ENCODE results near the gene PDE9A. TPM values are rescaled to one million over a fixed set of nuclear protein-coding genes. Genes with fewer than 3 reads are reported as not detected.
"Not testable (repeated sequence)": the region's sequence is repeated elsewhere in the genome, so short reads cannot be mapped to it uniquely, and the experiment has no call there.

PDE9A gene
- total and polyA plus RNA-seq, 2 of the 4 experiments (the other 2 are of a cell fraction) = 0.89 to 0.90 TPM

DNA sequence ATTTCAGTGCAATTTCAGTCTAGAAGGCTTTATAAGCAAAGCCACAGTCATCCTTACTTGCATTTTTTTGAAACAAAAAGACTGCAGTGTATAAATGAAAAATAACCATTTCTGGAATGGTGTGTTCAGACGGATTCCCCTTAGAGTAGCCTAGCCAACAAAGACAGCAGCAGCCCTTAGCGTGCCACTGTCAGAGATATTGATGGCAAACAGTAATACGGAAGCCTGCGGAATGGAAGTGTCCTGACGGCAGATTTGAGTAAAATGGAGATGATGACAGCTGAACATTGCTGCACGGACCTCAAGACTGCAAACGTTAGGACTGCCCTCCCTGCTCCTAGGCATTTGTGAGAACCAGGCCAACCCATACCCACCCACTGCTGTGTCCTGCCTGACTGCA lies 54.7 kb downstream of the PDE9A start:
- H3K23ac ChIP-seq (ENCODE audit: low read depth, low read length) = no peak overlapping the region
- no peak overlapping the region for H2BK15ac ChIP-seq (ENCODE audit: low read depth, low read length)
- H3K79me1 ChIP-seq (ENCODE audit: low read depth in 1 of 2, low read length in 2 of 2) = no peaks in the 10 kb centered on the region
- in situ Hi-C loops (cut with MboI; ENCODE audit: low sequenced_read_pairs) = no loop called here
- ATAC-seq (ENCODE audit: low read depth) (no peak), DNase-seq (no peak)
- intact Hi-C loops (cut with micrococcal nuclease) = no loop called here
- H3K9ac ChIP-seq (ENCODE audit: low read depth, low read length) = no peak overlapping the region
- H3K27ac ChIP-seq (ENCODE audit: insufficient read depth, low read length) = no peak overlapping the region
- no peaks in the 10 kb centered on the region for H4K20me1 ChIP-seq (ENCODE audit: insufficient read depth, low read length)
- no peak overlapping the region for H4K91ac ChIP-seq (ENCODE audit: insufficient read depth, low read depth, low read length)
- no peak overlapping the region for H3K14ac ChIP-seq (replicated peaks; ENCODE audit: low read depth, low read length)
- H4K5ac ChIP-seq (ENCODE audit: low read depth, low read length) = no peak overlapping the region
- ChIA-PET CTCF (no interaction called here), POLR2A (ENCODE audit: unreplicated experiment) (no interaction called here)
- WGBS, 2 experiments (ENCODE audit: extremely low coverage in 2 of 2, insufficient read length in 1 of 2) = 49% methylated on average over 5 of the region's 7 CpGs; no CpG with 5 or more reads in 1 of the 2 experiments
- H2BK20ac ChIP-seq (ENCODE audit: low read depth, low read length) = no peak overlapping the region
- no peaks in the 10 kb centered on the region for H3K4me1 ChIP-seq (ENCODE audit: control insufficient read depth, insufficient read depth, low read length)
- H2AK9ac ChIP-seq (replicated peaks; ENCODE audit: low read depth, low read length, poor library complexity) = no peak overlapping the region
- H3K18ac ChIP-seq (ENCODE audit: low read depth, low read length) = no peak overlapping the region
- TF ChIP-seq MAZ (IDR thresholded peaks at IDR 0.05; ENCODE audit: borderline replicate concordance, low read depth, low read length) = no peak
- TF ChIP-seq POLR2A (IDR thresholded peaks at IDR 0.05; ENCODE audit: low read depth, low read length) = no peak
- TF ChIP-seq MAFK (IDR thresholded peaks at IDR 0.05; ENCODE audit: low read depth, low read length) = no peak
- TF ChIP-seq, protein P1, sequence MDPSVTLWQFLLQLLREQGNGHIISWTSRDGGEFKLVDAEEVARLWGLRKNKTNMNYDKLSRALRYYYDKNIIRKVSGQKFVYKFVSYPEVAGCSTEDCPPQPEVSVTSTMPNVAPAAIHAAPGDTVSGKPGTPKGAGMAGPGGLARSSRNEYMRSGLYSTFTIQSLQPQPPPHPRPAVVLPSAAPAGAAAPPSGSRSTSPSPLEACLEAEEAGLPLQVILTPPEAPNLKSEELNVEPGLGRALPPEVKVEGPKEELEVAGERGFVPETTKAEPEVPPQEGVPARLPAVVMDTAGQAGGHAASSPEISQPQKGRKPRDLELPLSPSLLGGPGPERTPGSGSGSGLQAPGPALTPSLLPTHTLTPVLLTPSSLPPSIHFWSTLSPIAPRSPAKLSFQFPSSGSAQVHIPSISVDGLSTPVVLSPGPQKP (IDR thresholded peaks at IDR 0.05; ENCODE audit: borderline replicate concordance, low read depth, low read length) = no peak
- no peak for TF ChIP-seq NFE2L2 (IDR thresholded peaks at IDR 0.05; ENCODE audit: low read depth, low read length)
- no peak for TF ChIP-seq SMC3 (IDR thresholded peaks at IDR 0.05; ENCODE audit: low read depth, low read length)
- no peak for TF ChIP-seq BHLHE40 (IDR thresholded peaks at IDR 0.05; ENCODE audit: low read depth, low read length)
- TF ChIP-seq MXI1 (IDR thresholded peaks at IDR 0.05; ENCODE audit: borderline replicate concordance, low read depth, low read length) = no peak
- TF ChIP-seq RAD21 (IDR thresholded peaks at IDR 0.05; ENCODE audit: low read length) = no peak
- no peak for TF ChIP-seq FOS (IDR thresholded peaks at IDR 0.05; ENCODE audit: low read depth, low read length)
- no peak overlapping the region for H3K4me3 ChIP-seq (ENCODE audit: insufficient read depth, low read depth, low read length)
- H3K4me2 ChIP-seq (ENCODE audit: low read depth, low read length) = no peak overlapping the region
- no peak overlapping the region for H4K8ac ChIP-seq (ENCODE audit: low read depth in 2 of 2, low read length in 2 of 2)
- H3K56ac ChIP-seq (ENCODE audit: extremely low read depth, insufficient read depth, low read length) = no peak overlapping the region
- no peak overlapping the region for H2BK120ac ChIP-seq (ENCODE audit: low read depth, low read length)
- H2BK5ac ChIP-seq (ENCODE audit: low read depth, low read length, poor library complexity, severe bottlenecking) = no peak overlapping the region
- no peaks in the 10 kb centered on the region for H3K36me3 ChIP-seq (ENCODE audit: control insufficient read depth, insufficient read depth, low read length)
- no TSS peak for BruUV-seq (replicated peaks)
- no peaks in the 10 kb centered on the region for H3K27me3 ChIP-seq (ENCODE audit: control insufficient read depth, insufficient read depth, low read length)
- H3K4ac ChIP-seq (ENCODE audit: low read depth, low read length) = no peak overlapping the region
- no peaks in the 10 kb centered on the region for H3K9me3 ChIP-seq (ENCODE audit: control insufficient read depth, insufficient read depth, low read length)
- peak overlapping the region; percentile 32 for H2AFZ ChIP-seq (replicated peaks; ENCODE audit: low read length, poor library complexity)
- dilution Hi-C loops (cut with HindIII; ENCODE audit: low sequenced_read_pairs, unreplicated experiment) = no loop called here
- no peak overlapping the region for H2AK5ac ChIP-seq (ENCODE audit: low read depth, low read length)
- H3K9me1 ChIP-seq (ENCODE audit: insufficient read depth, low read length) = no peaks in the 10 kb centered on the region

DNA sequence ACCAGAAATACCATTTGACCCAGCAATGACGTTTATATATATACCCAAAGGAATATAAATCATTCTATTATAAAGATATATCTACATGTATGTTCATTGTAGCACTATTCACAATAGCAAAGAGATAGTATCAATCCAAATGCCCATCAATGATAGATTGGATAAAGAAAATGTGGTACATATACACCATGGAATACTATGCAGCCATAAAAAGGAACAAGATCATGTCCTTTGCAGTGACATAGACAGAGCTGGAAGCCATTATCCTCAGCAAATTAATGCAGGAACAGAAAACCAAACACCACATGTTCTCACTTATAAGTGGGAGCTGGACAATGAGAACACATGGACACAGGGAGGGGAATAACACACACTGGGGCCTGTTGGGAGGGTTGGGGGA lies 55.5 kb downstream of the PDE9A start:
- H2BK120ac ChIP-seq (ENCODE audit: low read depth, low read length); in situ Hi-C loops (cut with MboI; ENCODE audit: low sequenced_read_pairs); H3K9me3 ChIP-seq (ENCODE audit: control insufficient read depth, insufficient read depth, low read length); H3K27me3 ChIP-seq (ENCODE audit: control insufficient read depth, insufficient read depth, low read length); H3K4me2 ChIP-seq (ENCODE audit: low read depth, low read length); H3K79me1 ChIP-seq (ENCODE audit: low read depth in 1 of 2, low read length in 2 of 2); CTCF ChIA-PET; H2BK15ac ChIP-seq (ENCODE audit: low read depth, low read length); H3K9ac ChIP-seq (ENCODE audit: low read depth, low read length); DNase-seq; POLR2A ChIA-PET (ENCODE audit: unreplicated experiment); H3K4me3 ChIP-seq (ENCODE audit: insufficient read depth, low read depth, low read length); ATAC-seq (ENCODE audit: low read depth); H2BK5ac ChIP-seq (ENCODE audit: low read depth, low read length, poor library complexity, severe bottlenecking); H2AK9ac ChIP-seq (replicated peaks; ENCODE audit: low read depth, low read length, poor library complexity); H3K23ac ChIP-seq (ENCODE audit: low read depth, low read length); H2AFZ ChIP-seq (replicated peaks; ENCODE audit: low read length, poor library complexity); H3K27ac ChIP-seq (ENCODE audit: insufficient read depth, low read length); intact Hi-C loops (cut with micrococcal nuclease); H3K14ac ChIP-seq (replicated peaks; ENCODE audit: low read depth, low read length); H4K5ac ChIP-seq (ENCODE audit: low read depth, low read length); H4K8ac ChIP-seq (ENCODE audit: low read depth in 2 of 2, low read length in 2 of 2); H3K36me3 ChIP-seq (ENCODE audit: control insufficient read depth, insufficient read depth, low read length); H3K4ac ChIP-seq (ENCODE audit: low read depth, low read length); H2AK5ac ChIP-seq (ENCODE audit: low read depth, low read length); H4K91ac ChIP-seq (ENCODE audit: insufficient read depth, low read depth, low read length); H2BK20ac ChIP-seq (ENCODE audit: low read depth, low read length); H3K9me1 ChIP-seq (ENCODE audit: insufficient read depth, low read length); BruUV-seq (replicated peaks); H4K20me1 ChIP-seq (ENCODE audit: insufficient read depth, low read length); H3K56ac ChIP-seq (ENCODE audit: extremely low read depth, insufficient read depth, low read length); dilution Hi-C loops (cut with HindIII; ENCODE audit: low sequenced_read_pairs, unreplicated experiment); H3K4me1 ChIP-seq (ENCODE audit: control insufficient read depth, insufficient read depth, low read length); H3K18ac ChIP-seq (ENCODE audit: low read depth, low read length): not testable (repeated sequence)
- no CpG with 5 or more reads among the region's 1 CpG for WGBS, 2 experiments (ENCODE audit: extremely low coverage in 2 of 2, insufficient read length in 1 of 2)
